Left lung (tissue), 10 donors: Measurements from ENCODE around the gene MMD2. TPM values are rescaled to one million over a fixed set of nuclear protein-coding genes. Genes with fewer than 3 reads are reported as not detected.
A peak's percentile ranks its signal among the peaks of the same experiment; 100 is the strongest.

Source experiments
- ATAC-seq: fragments of 200-7000 bp; cut with Tn5 transposase; one replicate; pipeline ENCODE4 v1.9.1; 2020; ENCODE audit warnings: moderate library complexity
- DNase-seq, 4 donors: peaks; one replicate each; pipeline ENCODE4 v3.0.0-alpha.2; 2013 to 2020
- H3K27ac ChIP-seq, 2 donors: fragments of 200-600 bp; sonication (generic) in 1 of 2; one replicate each; pipeline versions ENCODE4 v1.5.0 to v1.8.0; 2020 to 2021
- H3K27me3 ChIP-seq, 2 donors: fragments of 200-600 bp; sonication (generic) in 1 of 2; one replicate each; pipeline versions ENCODE4 v1.5.0 to v1.8.0; 2020 to 2021
- H3K36me3 ChIP-seq, 2 donors: fragments of 200-600 bp; sonication (generic) in 1 of 2; one replicate each; pipeline versions ENCODE4 v1.5.0 to v1.8.0; 2020 to 2021
- H3K4me1 ChIP-seq, 2 donors: fragments of 200-600 bp; one replicate each; pipeline ENCODE4 v1.8.0; 2021
- H3K4me3 ChIP-seq, 2 donors: fragments of 200-600 bp; sonication (generic) in 1 of 2; one replicate each; pipeline versions ENCODE4 v1.5.0 to v1.8.0; 2020 to 2021; ENCODE audit warnings: mild to moderate bottlenecking in 1 of 2
- H3K9me3 ChIP-seq, 2 donors: fragments of 200-600 bp; sonication (generic) in 1 of 2; one replicate each; pipeline versions ENCODE4 v1.5.0 to v1.8.0; 2020 to 2021
- intact Hi-C, 2 donors: fragments of 100-400 bp; cut with DNase I; formaldehyde crosslinking; loops; one replicate each; pipeline versions ENCODE4 v1.11.2 to v1.14.2; 2022
- polyA plus RNA-seq, 6 donors: library from polyadenylated mRNA; unstranded; fragments of 120-200 nt; gene quantifications; one replicate each; pipeline ENCODE4 v1.2.1, GENCODE V29; 2013; ENCODE audit not compliant: insufficient read length in 6 of 6
- total RNA-seq, 2 donors: library from RNA; stranded (reverse); fragmentation: NEBNext Ultra II Directional; extraction: Animal tissue kit (Norgen Biotek cat#: 25700); gene quantifications; one replicate each; pipeline ENCODE4 v1.2.1, GENCODE V29; 2021
- TF ChIP-seq, protein P1 (sequence below), 2 donors: fragments of 200-600 bp; sonication (generic) in 1 of 2; IDR thresholded peaks; one replicate each; pipeline versions ENCODE4 v1.5.0 to v1.8.0; 2021; ENCODE audit warnings: antibody characterized with exemption in 2 of 2
- donor health status: DM: no; HTN: yes; CAD: no.
- donor health status: DM: no; HTN: no; CAD: no.

MMD2 gene
- total and polyA plus RNA-seq, 8 donors, result 0.06 to 0.17 TPM; not detected in 6

DNA sequence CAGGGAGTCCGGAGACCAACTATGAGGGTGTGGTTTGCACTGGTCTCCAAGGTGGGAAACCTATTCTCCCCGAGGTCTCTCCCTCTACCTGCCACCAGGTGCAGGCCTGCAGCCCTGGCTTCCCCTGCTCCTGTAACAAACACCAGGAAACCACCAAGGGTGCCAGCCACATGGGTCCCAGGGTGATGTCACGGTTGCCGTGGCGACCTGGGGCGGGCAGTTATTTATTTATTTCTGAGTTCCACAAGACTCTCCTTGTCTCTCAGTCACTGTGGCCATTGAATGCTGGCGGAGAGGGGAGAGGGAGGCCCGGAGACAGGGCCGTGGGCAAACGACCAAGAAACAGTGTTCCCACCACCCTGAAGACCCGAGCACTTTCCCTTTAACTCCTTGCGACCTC is 27.0 kb downstream of the MMD2 start:
- Histone ChIP-seq H3K9me3 (no peaks in the 10 kb centered on the region), H3K4me1 (no peaks in the 10 kb centered on the region), H3K4me3 (no peak overlapping the region), H3K36me3 (no peaks in the 10 kb centered on the region), H3K27ac (no peak overlapping the region), H3K27me3 (peaks cover 0 to 16% of the 10 kb centered on the region in 2 donors)
- ATAC-seq (peak; percentile 17), DNase-seq (peak in 2 of 4 donors; percentile 6 to 59)
- TF ChIP-seq, protein P1, sequence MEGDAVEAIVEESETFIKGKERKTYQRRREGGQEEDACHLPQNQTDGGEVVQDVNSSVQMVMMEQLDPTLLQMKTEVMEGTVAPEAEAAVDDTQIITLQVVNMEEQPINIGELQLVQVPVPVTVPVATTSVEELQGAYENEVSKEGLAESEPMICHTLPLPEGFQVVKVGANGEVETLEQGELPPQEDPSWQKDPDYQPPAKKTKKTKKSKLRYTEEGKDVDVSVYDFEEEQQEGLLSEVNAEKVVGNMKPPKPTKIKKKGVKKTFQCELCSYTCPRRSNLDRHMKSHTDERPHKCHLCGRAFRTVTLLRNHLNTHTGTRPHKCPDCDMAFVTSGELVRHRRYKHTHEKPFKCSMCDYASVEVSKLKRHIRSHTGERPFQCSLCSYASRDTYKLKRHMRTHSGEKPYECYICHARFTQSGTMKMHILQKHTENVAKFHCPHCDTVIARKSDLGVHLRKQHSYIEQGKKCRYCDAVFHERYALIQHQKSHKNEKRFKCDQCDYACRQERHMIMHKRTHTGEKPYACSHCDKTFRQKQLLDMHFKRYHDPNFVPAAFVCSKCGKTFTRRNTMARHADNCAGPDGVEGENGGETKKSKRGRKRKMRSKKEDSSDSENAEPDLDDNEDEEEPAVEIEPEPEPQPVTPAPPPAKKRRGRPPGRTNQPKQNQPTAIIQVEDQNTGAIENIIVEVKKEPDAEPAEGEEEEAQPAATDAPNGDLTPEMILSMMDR (IDR thresholded peaks at IDR 0.05), result no peak
- intact Hi-C loops, result no loop called here

- Histone ChIP-seq H3K9me3 (no peaks in the 10 kb centered on the region), H3K4me1 (no peaks in the 10 kb centered on the region), H3K27me3 (peaks cover 0 to 16% of the 10 kb centered on the region in 2 donors), H3K36me3 (no peaks in the 10 kb centered on the region), H3K27ac (no peak overlapping the region), H3K4me3 (no peak overlapping the region)
- TF ChIP-seq, protein P1 (IDR thresholded peaks at IDR 0.05), result no peak
- ATAC-seq (no peak), DNase-seq (no peak)
- intact Hi-C loops, result no loop called here
These were observed 30.0 kb downstream of the MMD2 start for GRCh38 chr7:4929005-4929404.

DNA sequence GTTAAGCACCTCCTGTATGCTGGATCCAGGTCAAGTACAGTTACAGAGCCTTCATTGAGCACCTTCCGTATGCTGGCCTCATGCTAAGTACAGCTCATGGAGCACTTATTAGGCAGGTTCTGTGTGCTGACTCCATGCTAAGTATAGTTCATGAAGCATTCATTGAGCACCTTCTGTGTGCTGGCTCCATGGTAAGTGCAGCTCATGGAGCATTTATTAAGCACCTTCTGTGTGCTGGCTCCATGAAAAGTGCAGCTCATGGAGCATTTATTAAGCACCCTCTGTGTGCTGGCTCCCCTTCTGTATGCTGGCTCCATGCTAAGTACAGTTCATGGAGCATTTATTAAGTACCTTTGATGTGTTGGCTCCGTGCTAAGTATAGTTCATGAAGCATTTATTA is 30.5 kb downstream of the MMD2 start:
- ATAC-seq (no peak), DNase-seq (no peak)
- no peak overlapping the region for H3K27ac ChIP-seq
- intact Hi-C loops, result no loop called here
- H3K27me3 ChIP-seq, result peaks cover 0 to 16% of the 10 kb centered on the region in 2 donors
- H3K9me3 ChIP-seq, result no peaks in the 10 kb centered on the region
- no peaks in the 10 kb centered on the region for H3K4me1 ChIP-seq
- H3K4me3 ChIP-seq, result no peak overlapping the region
- no peaks in the 10 kb centered on the region for H3K36me3 ChIP-seq
- TF ChIP-seq, protein P1 (IDR thresholded peaks at IDR 0.05), result no peak

DNA sequence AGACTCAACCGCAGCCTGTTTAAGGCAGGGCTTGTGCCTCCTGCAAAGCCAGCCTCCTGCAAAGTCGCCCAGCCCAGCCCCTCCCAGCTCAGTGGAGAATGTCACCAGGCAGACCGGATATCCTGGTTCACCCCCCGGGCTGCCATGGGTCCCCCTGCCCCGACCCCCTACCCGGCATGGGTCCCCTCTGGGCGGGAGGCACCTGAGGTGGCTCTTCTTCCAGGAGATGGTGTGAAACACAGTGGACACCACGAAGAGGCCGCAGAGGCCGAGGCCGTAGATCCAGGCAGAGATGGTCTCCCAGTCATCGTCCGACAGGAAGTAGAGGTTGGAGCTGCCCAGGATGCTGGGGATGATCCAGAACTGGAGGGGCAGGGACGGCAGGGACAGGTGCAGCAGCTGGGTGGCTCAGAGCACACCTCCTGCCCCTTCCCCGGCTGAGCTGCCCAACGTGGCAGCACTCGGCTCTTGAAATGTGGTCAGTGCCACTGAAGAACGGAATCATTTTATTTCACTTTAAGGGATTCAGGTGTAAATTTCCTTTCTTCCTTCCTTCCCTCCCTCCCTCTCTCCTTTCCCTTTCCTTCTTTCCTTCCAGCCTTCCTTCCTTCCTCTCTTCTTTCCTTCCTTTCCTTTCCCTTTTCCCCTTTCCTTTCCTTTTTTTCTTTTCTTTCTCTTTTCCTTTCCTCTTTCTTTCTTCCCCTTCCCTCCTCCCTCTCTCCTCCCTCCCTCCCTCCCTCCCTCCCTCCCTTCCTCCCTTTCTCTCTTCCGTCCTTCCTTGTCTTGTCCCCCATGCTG is 38.8 kb downstream of the MMD2 start:
- H3K27ac ChIP-seq, result no peak overlapping the region
- H3K4me3 ChIP-seq, result no peak overlapping the region
- intact Hi-C loops, result no loop called here
- no peaks in the 10 kb centered on the region for H3K4me1 ChIP-seq
- TF ChIP-seq, protein P1 (IDR thresholded peaks at IDR 0.05), result no peak
- no peaks in the 10 kb centered on the region for H3K36me3 ChIP-seq
- H3K27me3 ChIP-seq, result peaks cover 0 to 12% of the 10 kb centered on the region in 2 donors
- H3K9me3 ChIP-seq, result peaks cover 0 to 6% of the 10 kb centered on the region in 2 donors
- DNase-seq (no peak), ATAC-seq (no peak)

DNA sequence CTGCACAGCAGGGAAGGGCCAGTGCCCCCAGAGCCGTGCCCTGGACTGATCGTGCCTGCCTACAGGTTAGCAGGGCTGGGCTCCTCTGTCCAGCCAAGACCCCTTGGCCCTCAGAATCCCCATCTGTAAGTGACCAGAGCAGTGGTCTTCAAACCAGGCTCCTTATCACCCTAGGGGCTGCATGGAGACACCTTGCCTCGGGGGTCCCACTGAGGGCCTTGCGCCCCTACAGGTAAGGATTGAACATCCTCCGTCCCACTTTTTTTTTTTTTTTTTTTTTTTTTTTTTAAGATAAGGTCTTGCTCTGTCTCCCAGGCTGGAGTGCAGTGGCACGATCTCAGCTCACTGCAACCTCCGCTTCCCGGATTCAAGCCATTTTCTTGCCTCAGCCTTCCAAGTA is 42.9 kb downstream of the MMD2 start:
- no peaks in the 10 kb centered on the region for H3K4me1 ChIP-seq
- no peak for ATAC-seq
- H3K9me3 ChIP-seq, result peaks cover 0 to 6% of the 10 kb centered on the region in 2 donors
- no peak for DNase-seq
- no peak overlapping the region for H3K4me3 ChIP-seq
- intact Hi-C loops, result no loop called here
- H3K27me3 ChIP-seq, result peaks cover 0 to 7% of the 10 kb centered on the region in 2 donors
- H3K36me3 ChIP-seq, result no peaks in the 10 kb centered on the region
- H3K27ac ChIP-seq, result no peak overlapping the region
- TF ChIP-seq, protein P1 (IDR thresholded peaks at IDR 0.05), result no peak
